Esophagus muscularis mucosa (tissue), 3 donors: ENCODE data around the gene TACC2.

Source experiments
- CTCF ChIP-seq, 3 experiments: fragments of 200-600 bp in 2 of 3; fragments of 450-650 bp in 1 of 3; sonication (generic) in 2 of 3; IDR thresholded peaks; one replicate each; pipeline ENCODE4 v1.5.1; 2017 to 2019; ENCODE audit warnings: antibody characterized with exemption in 3 of 3, mild to moderate bottlenecking in 2 of 3, moderate library complexity in 1 of 3
- POLR2AphosphoS5 ChIP-seq, 2 donors: sonication (generic); formaldehyde crosslinking; IDR thresholded peaks; one replicate each; pipeline ENCODE4 v1.6.1; 2017; ENCODE audit warnings: antibody characterized with exemption in 2 of 2

GRCh38 chr10:122294511-122295450 lies 305.8 kb downstream of the TACC2 start:
- TF ChIP-seq CTCF (IDR thresholded peaks at IDR 0.05) = no peak
- no peak for TF ChIP-seq POLR2AphosphoS5 (IDR thresholded peaks at IDR 0.05)
